GM19239 (cell line): Measurements from ENCODE around the gene LTA.

Experiments used
- DNase-seq: peaks from one replicate; pipeline ENCODE4 v3.0.0; 2011; ENCODE audit warnings: low spot score; ENCODE audit not compliant: insufficient read length
- FAIRE-seq: peaks from 2 replicates; lab custom pipeline; 2011; peaks lifted over from hg19 to GRCh38; lab: Jason Lieb, UNC

Gene LTA

GRCh38 chr6:31620586-31621319 is 48.7 kb downstream of the LTA start, which contains the start of gene PRRC2A:
Gene PRRC2A (plus strand): TSS chr6:31620715. CDS start chr6:31622790, 2,075 bp downstream.
- FAIRE-seq (no peak), DNase-seq (peak; percentile 50)

DNA sequence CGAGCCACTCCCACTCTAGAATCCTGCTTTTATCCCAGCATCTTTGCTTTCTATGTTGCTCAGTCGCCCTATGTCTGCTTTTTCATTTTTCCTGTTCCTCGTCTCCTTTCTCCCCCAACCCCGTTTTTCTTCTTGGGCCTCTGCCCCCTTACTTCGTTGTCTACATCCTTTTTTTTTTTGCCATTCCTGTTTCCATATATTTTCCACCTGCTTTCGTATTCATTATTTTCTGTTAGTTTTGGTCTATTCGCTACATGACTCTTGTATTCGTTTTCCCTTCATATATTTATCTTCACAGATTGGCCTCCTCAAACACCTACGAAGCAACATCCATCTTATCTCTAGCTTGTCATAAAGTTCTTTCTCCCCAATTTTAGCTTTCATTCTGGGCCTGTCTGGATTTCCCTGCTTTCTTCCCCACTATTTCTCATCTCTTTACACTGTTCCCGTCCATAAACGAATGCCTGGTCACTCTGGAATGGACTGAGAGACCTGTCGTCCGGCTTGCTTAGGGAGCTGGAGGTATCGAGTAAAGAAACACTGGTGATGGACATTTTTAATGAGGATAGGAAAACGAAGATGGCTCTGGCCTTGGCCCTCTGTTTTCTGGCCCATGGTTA is 49.3 kb downstream of the LTA start:
- FAIRE-seq (peak; percentile 11), DNase-seq (no peak)

GRCh38 chr6:31621991-31622390 is 49.9 kb downstream of the LTA start:
- DNase-seq, result no peak
- FAIRE-seq, result no peak

- FAIRE-seq (no peak), DNase-seq (no peak)
These were observed 50.6 kb downstream of the LTA start for GRCh38 chr6:31622684-31623091.
